ENCODE data around the gene SLC30A1.

DNA sequence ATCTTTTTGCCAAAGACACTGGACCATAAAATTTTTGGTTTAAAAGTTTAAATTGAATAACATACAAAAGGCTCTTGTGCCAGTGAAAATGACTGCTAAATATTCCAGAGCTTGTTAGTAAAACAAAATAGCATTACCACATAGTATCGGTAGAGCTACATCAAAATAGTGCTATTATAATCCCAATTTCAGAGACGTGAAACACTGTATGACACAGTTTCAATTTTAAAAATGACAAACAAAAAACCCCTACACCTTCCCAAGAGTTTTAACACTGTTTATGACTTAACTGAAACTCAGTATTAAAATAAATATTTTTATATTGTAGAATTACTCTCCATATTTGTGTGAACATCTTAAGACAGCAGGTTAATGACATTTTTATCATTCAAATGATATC is 7.0 kb downstream of the SLC30A1 start:
- TF ChIP-seq, protein P1, sequence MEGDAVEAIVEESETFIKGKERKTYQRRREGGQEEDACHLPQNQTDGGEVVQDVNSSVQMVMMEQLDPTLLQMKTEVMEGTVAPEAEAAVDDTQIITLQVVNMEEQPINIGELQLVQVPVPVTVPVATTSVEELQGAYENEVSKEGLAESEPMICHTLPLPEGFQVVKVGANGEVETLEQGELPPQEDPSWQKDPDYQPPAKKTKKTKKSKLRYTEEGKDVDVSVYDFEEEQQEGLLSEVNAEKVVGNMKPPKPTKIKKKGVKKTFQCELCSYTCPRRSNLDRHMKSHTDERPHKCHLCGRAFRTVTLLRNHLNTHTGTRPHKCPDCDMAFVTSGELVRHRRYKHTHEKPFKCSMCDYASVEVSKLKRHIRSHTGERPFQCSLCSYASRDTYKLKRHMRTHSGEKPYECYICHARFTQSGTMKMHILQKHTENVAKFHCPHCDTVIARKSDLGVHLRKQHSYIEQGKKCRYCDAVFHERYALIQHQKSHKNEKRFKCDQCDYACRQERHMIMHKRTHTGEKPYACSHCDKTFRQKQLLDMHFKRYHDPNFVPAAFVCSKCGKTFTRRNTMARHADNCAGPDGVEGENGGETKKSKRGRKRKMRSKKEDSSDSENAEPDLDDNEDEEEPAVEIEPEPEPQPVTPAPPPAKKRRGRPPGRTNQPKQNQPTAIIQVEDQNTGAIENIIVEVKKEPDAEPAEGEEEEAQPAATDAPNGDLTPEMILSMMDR (IDR thresholded peaks at IDR 0.05) = no peak
- no peak for TF ChIP-seq POLR2AphosphoS5 (IDR thresholded peaks at IDR 0.05; ENCODE audit: insufficient read depth in 1 of 2, low read depth in 1 of 2)
